HEK293T (cell line): ENCODE results near the gene KIAA1671.

ENCODE experiments used
- ARNT ChIP-seq: fragments of 450-650 bp; IDR thresholded peaks from 2 replicates; pipeline ENCODE4 v1.6.1; 2017; ENCODE audit warnings: mild to moderate bottlenecking
- BHLHE40 ChIP-seq: fragments of 450-650 bp; IDR thresholded peaks from 2 replicates; pipeline ENCODE4 v1.6.1; 2016; ENCODE audit warnings: mild to moderate bottlenecking, moderate library complexity, borderline replicate concordance
- CTBP1 ChIP-seq: fragments of 450-650 bp; IDR thresholded peaks from 2 replicates; pipeline ENCODE4 v1.6.1; 2016; ENCODE audit warnings: borderline replicate concordance
- ELF4 ChIP-seq: fragments of 450-650 bp; IDR thresholded peaks from 2 replicates; pipeline ENCODE4 v1.6.1; 2017; ENCODE audit warnings: antibody characterized with exemption
- FOXA1 ChIP-seq: fragments of 450-650 bp; IDR thresholded peaks from 2 replicates; pipeline ENCODE4 v1.6.1; 2016; ENCODE audit warnings: mild to moderate bottlenecking
- FOXK2 ChIP-seq: fragments of 450-650 bp; IDR thresholded peaks from 2 replicates; pipeline ENCODE4 v1.6.1; 2016; ENCODE audit warnings: mild to moderate bottlenecking
- HDGF ChIP-seq: fragments of 450-650 bp; IDR thresholded peaks from 2 replicates; pipeline ENCODE4 v1.6.1; 2017; ENCODE audit warnings: antibody characterized with exemption, borderline replicate concordance
- PKNOX1 ChIP-seq: fragments of 450-650 bp; IDR thresholded peaks from 2 replicates; pipeline ENCODE4 v1.6.1; 2016
- SP1 ChIP-seq: fragments of 450-650 bp; IDR thresholded peaks from 2 replicates; pipeline ENCODE4 v1.6.1; 2017
- SUZ12 ChIP-seq: fragments of 450-650 bp; IDR thresholded peaks from 2 replicates; pipeline ENCODE4 v1.6.1; 2016; ENCODE audit warnings: mild to moderate bottlenecking
- TARDBP ChIP-seq: fragments of 450-650 bp; IDR thresholded peaks from 2 replicates; pipeline ENCODE4 v1.6.1; 2016
- ZNF384 ChIP-seq: fragments of 450-650 bp; IDR thresholded peaks from 2 replicates; pipeline ENCODE4 v1.6.1; 2016

GRCh38 chr22:25090225-25090890, 137.8 kb downstream of the KIAA1671 start:
- TF ChIP-seq SUZ12 (no peak), HDGF (no peak), ZNF384 (no peak), ARNT (no peak), TARDBP (no peak), CTBP1 (no peak), BHLHE40 (no peak), PKNOX1 (no peak), ELF4 (no peak), FOXK2 (no peak), SP1 (no peak), FOXA1 (no peak)
